GDM1 (cell line): ENCODE results near the gene CENPP.

ENCODE experiments used
- DNase-seq: peaks from one replicate; lab custom pipeline; 2025; lab: John Stamatoyannopoulos, UW

Gene CENPP

DNA sequence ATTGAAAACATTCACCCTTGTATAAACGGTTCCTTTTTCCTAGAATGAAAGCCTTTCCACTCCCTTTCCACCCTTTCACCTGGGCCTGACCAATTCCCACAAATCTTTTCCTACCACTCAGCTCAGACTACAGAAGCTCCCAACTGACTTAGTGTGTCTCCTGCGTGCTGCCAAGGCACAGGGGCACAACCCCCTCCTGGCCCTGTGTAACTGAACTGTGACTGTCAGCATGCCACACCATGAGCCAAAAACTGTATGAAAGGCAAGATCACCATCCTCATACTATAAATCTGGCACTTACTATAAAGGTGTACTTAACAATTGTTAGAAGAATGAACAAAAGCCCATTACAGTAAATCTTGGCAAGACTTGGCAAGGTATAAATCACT, 12.1 kb upstream of the CENPP start:
- DNase-seq: no peak

DNA sequence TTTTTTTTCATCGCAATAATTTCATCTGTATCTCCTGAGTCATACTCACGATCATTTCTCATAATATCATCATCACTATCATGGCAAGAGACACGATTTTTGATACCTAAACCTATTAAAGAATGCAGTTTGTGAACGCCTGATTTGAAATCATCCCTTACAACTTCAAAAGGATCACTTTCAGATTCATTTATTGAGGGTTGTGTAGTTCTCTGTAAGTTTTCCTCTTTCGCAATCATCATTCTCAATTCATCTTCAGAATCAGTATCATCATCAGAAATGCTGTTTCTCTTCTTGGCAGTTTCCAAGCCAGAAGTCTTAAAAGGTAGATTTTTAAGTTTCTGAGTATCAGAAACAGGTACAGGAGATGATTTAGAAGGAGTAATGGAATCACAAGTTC, 10.3 kb upstream of the CENPP start:
- no peak for DNase-seq

DNA sequence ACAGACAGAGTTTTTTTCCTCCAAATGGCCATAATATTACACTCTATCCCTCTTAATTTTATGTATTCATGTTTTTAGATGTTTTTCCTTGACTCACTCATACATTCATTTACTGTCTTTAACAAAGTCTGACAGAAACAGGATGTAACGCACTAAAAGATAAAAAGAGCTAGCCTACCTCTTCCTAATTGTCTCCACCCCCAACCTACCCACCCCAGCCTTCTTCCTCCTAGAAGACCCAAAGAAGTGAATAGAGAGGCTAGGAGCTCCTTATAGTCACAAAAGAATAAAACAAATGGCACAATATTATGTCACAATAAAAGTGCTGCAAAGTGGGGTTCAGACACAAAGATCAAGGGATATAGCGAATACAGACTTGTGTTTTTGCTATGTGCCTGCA, 1.3 kb upstream of the CENPP start:
- no peak for DNase-seq

DNA sequence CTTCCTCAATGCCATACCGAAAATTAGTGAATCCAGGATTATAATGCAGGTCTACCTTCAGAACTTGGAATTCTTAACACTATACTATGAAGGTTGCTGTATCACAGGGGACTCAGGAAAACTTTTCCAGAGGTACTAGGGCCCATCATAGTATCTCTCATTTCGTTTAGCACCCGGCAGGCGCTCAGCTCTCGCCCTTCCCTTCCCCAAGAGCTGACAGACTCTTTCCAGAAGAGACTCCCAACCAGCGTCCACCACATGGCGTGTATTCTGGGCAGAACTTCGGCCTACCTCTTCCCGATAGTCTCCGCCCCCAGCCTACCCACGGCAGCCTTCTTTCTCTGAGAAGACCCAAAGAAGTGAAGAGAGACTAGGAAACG, 874 bp upstream of the CENPP start:
- no peak for DNase-seq

DNA sequence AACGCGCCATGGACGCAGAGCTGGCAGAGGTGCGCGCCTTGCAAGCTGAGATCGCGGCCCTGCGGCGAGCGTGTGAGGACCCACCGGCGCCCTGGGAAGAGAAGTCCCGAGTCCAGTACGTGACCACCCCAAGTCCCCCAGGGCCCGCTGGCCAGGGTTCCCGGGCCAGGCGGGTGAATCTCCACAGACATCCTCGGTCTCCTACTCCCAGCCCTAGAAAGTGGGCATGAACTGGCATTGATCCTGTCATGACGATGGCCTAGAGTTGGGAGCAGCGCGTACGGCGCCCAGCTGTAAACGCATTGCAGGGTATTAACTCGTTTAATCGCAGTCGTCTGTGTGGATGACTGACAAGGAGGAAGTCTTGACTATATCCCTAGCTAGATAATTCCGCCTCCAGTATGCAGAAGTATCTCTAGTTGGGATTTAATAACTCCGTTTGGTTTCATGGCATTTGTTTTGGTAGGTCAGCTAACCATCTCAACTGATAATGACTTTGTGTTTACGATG, 293 bp downstream of the CENPP start:
- DNase-seq: no peak

DNA sequence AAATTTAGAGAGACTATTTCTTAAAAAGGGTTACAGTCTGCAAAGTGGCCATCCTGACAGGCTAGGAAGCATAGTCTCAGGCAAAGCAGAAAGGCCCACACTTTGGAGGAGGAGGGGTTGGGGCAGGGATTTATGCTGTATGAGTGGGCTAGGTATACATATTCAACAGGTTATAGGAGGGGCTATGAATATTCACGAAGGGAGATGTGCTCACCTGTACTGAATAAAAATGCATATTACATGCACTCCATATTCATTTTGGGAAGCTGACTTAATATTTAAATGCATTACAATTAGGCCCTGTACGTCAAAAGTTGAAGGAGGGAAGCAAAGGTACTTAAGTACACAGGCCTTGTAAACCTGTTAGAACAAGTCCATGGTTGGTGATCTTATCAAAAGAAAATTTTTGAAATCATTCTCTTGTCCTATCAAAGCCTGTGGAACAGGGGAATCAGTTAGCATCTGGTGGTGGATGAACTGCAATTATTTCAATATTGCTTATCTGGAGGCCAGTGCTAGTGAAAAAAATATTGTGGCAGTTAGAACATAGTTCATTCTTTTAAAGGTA, 1.6 kb downstream of the CENPP start:
- no peak for DNase-seq

DNA sequence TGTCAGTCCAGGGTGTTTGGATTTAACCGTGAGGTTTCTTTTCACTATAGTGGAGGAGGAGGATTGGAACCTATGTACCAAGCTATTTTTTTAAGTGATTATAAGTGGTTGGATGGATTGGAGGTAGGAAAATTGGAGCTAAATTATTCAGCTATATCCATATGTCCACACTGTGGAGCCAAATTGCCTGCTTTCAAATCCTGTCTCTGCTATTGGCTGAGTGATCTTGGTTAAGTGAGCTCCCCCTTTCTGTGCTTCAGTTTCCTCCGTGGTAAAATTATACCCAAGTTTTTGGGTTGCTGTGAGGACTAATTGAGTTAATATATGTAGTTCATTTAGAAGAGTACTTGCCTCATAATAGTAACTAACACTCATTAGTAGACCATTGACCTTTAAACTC, 2.5 kb downstream of the CENPP start:
- DNase-seq: no peak

DNA sequence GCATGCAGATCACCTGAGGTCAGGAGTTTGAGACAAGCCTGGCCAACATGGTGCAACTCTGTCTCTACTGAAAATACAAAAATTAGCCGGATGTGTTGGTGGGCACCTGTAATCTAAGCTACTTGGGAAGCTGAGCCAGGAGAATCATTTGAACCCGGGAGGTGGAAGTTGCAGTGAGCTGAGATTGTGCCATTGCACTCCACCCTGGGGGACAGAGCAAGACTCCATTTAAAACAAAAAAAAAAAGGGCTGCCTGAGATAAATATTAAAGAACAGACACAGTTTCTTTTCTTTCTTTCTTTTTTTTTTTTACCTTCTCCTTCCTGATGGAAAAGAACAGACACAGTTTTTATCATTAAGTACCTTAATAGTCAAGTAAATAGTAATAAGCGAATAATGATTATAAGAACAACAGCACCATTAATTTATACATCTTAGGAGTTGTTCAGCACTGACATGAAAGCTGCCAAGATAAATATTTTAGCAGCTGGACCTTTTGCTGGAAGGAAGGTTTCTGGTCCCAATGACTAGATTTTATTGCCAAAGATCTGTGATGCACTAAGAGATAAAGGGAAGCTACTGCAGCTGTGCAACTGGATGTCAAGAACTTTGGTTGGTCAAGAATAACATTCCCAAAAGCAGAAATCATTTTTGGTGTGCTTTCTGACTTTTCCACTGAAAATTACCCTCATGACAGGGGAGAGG, 7.0 kb downstream of the CENPP start:
- no peak for DNase-seq

DNA sequence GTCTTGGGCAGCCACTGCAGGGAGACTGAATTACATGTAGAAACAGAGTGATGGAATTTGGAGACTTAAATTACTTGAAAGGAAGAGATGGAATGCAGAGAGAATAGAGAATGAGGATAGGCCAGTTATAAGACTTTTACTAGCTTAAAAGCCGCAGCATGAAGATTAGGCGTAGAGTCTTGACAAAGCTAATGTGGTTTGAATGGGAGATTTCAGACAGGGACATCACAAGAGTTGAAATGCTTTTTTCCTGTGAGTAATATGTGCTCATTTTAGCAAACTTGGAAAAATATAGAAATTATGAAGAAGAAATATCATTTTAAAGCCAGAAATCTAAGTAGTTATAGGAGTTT, 7.5 kb downstream of the CENPP start:
- no peak for DNase-seq

DNA sequence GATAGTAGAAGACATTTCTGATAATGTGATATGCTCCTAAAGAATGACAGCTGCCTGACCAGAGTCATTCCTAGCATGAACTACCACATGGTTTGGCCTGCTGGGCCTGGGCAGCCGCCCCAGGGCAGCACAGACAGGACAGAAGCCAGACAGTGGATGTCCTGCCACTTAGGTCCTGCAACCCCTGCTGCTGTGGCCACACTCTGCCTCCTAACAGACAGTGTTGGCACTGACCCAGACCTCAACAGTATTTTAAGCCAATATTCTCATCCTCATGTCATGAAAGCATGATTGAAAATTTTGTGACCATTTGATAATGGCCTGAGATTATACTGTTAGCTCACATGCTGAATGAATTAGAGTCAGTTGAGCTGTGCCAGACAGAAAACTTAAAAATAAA, 15.8 kb downstream of the CENPP start:
- DNase-seq: no peak

DNA sequence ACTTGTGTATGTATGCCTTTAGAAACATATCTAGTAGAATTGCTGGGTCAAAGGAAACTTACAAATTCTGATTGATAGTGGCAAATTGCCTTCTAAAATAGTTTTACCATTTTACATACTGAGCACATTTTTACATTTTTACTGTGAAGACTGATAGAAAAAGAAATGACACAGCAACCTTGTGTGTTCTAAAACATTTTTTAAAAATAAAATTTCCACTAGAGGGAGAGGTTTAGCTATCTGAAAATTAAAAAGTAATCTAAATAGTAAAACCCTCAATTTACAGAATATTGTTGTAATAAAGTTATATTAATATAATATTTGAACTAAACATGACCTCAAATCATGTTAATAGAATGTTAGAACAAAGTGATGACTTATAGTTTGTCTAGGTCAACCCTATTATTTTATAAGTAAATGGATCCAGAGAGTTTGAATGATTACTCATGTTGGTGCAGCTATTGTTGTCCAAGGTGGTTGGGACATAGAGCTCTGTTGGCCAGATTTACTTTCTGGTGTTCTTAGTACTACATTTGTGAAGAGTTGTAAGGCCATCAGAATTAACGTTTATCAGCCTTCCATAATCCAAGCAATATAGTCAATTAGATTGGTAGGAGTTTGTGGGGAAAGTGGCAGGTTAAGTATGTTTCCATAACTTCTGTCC, 17.2 kb downstream of the CENPP start:
- DNase-seq: no peak

DNA sequence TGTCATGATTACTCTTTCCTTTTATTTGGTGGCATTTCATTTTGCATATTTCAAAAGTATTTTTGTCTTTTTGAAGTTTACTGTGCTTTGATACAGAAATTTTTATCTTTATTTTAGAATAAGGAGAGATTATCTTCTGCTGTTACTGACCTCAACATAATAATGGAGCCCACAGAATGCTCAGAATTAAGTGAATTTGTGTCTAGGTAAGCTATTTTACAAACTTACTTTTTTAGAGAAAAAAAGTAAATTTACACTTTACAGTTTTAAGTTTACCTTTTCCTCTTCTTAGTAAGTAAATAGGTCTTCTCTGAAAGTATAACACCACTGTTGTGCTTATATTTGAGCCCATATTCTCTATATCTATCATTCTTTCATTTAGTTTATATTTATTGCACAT, 19.8 kb downstream of the CENPP start:
- DNase-seq: no peak

DNA sequence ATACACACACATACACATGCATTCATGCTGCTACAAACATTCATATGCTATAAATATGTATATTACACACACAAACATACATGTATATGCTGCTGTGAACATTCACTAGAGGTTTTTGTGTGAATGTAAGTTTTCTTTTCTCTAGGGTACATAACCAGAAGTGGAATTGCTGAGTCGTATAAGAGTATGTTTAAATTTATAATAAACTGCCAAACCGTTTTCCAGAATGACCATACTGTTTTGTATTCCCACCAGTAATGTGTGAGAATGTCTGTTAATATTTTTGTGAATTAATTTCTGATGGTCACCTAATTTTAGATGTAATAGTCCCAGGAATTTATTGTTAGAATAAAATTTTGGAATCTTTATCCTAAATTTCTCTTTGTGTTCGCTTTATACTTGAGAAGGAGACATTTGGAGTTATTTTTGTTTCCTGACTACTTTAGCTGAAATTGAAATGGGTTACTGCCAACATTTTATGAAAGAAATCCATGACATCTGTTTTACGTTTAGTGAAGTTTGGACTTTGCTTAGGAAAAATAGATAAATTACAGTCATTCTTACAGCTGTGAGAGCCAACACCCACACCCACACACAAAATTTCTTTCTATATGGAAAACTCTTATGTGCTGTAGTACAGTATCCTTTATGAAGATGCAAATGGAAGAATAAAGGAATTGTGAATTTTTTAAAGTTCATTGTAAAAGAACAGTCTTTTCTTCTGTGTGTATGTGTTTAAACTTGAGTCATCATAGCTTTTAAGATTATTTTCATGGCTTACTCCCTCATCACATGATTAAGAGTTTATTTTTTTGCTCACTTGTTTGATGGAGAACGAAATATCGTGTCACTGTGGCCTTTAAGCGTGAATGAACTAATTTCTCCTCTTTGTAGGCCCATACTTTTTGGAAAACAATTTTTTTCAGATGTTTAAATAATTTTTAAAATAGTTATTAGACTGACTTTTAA, 24.3 kb downstream of the CENPP start:
- no peak for DNase-seq

DNA sequence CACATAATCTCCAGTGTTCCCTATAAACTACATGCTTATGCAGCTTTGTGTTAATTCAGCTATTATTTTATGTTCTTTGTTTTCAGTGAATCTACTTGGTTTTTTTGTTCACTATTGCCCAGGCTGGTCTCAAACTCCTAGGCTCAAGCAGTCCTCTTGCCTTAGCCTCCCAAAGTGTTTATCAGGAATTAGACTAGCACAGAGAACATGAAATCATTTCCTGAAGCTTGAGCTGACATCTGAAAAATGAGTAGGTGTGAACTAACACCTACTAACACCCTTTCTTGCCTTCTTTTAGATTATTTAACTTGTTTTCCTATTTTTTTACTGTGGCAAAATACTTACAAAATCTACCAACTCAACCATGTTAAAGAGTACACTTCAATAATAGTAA, 25.0 kb downstream of the CENPP start:
- DNase-seq: no peak

DNA sequence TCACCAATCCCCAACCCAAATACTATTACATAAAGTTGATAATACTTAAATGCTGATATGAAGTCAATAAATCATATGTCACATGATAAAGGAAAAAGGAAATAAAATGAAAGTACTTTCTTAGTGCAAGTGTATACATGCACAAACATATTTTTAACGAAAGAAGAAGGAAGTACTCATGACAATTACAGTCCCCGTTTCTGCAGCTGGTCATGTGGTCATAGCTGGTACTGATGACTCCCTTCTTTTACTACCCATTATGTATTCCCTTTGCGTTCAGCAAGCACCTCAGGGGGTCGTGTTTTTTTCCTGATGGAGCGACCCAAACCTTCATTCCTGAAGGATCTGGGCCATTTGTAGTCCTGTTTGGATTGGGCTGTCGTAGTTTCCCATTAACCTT, 27.3 kb downstream of the CENPP start:
- DNase-seq: no peak

DNA sequence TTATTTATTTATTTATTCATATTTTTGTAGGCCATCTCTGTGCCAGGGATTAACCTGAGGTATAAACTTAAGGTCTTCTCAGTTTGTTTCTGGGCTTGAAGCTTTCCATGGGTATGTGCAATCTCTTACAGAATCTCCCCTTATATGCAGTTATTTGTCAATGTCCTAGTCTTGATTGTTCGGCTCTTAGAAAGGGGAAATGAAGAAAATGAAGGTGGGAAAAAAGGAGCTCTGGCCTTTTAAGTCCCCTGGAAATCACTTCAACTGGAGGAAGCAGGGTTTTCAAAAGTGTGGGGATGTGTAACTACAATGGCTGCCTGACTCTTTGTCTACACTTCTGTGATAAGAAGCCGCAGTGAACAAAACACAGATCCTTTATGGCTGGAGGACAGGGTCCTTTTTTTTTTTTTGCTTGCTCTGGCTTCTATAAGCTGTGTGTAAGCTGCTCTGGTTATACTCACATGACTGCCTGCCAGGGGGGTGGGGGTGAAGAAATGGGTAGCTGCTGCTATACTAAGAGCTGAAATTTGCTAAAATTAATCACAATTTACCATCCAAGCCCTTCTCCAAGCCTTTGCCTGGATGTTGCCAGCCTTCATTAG, 33.7 kb downstream of the CENPP start:
- no peak for DNase-seq

DNA sequence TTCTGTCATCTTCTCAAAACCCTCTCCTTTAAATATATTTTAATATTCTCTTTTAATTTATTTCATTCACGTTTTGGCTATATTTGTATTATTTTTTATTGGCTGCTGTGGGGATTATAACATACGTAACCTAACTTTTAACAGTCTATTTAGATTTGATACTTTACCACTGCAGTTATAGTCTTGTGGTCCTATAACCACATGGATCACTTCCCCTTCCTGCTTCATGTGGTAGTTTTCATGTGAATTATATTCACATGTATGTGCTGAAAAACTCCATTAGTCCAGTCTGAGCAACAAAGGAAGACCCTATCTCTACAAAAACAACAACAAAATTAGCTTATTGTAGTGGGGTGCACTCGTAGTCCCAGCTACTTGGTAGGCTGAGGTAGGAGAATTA, 34.3 kb downstream of the CENPP start:
- DNase-seq: no peak

DNA sequence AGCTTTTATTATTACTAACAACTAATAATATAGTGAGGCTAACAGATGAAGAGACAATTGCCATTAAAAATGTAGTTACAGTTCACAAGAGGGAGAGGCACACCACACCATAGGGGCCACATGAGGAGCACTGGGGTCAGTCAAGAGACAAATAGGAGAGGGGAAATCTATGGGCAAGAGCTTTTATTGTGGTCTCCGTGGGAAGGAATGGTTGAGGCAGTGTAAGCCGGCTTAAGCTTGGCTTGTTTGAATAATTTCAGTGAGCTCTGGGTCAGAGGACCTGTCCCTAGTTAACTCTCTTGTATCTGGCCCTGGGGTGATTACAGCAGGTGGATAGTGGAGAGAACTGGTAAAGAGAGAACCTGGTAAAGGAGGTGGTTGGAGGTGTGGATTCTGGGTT, 43.3 kb downstream of the CENPP start:
- DNase-seq: no peak

DNA sequence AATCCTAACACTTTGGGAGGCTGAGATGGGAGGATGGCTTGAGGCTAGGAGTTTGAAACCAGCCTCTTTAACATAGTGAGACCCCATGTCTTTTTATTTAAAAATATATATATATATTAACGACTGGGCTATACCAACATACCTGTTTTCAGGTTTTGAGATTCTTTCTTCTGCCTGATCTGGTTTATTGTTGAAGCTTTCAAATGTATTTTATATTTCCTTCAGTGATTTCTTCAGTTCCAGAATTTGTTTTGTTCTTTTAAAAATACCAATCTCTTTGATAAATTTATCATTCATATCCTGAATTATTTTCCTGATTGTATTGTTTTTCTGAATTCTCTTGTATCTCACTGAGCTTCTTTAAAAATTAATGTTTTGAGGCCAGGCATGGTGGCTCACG, 47.4 kb downstream of the CENPP start:
- DNase-seq: no peak

DNA sequence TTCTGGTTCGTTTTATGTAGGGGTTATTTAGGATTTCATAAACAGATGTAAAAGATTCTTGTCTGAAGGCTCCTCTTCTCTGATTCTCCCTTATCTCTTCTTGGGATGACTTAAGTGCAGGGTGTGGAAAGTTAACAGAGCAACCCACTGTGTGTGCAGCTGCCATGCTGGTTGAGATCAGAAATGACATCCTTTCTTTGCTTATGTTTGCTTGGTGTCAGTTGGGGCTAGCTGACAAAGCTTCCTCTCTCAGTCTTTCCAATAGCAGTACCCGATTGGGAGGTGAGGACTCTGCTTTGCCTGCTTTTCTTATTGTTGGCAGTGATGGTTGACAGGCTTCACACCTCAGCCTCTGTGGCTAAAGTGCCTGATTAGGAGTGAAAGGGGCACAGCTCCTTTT, 52.1 kb downstream of the CENPP start:
- no peak for DNase-seq

DNA sequence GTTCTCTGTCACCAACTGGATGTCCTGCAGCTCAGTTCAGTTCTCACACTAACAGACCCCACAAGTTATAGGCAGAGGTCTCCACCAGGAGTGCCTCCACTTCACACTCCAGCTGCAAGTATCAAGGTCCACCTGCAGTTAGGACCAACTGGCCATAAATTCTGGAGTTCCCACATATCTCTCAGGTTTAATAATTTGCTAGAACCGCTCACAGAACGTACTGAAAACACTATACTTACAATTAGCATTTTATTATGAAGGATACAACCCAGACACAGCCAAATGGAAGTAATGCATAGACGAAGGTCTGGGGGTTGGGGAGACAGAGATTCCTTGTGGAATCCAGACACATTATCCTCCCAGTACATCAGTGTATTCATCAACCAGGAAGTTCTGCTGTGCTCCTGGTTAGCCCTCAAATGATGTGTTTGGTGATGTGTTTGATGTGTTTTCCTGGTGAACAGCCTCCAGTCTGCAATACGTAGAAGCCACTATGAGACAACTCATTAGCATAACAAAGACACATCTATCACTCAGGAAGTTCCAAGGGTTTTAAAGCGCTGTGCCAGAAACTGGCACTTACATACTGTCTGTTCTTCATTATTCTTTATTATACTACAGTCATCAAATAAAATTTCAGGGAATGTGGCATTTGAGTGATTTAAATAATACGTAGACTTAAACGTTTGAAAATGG, 53.3 kb downstream of the CENPP start:
- no peak for DNase-seq

DNA sequence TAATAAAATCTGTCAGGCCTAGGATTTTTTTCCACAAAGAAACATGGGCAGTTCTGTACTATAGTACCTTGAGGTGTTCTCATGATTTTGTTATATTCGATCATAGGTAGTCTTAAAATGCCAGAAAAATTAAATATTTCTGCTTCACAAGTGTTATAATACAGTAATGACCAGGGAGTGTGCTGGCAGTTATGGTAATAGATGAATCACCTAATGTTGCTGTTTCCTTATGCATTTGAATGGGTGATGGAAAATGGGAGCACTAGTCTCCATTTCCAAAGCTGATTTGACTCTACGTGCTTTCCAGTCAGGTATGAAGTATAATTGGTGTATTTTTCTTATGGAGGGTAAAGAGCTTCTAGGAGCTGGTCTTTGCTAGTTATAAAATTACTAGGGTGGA, 54.9 kb downstream of the CENPP start:
- DNase-seq: no peak
